ENCODE measurements around the gene DUOXA2. TPM values are rescaled to one million over a fixed set of nuclear protein-coding genes. Genes with fewer than 3 reads are reported as not detected.
"Not testable (repeated sequence)": the region's sequence is repeated elsewhere in the genome, so short reads cannot be mapped to it uniquely, and the experiment has no call there.

Gene DUOXA2
- polyA plus RNA-seq (2011; rRNA removed) (not detected in 2 replicates), polyA minus RNA-seq (2011; rRNA and poly(A)+ RNA removed) (not detected in 2 replicates)

GRCh38 chr15:45114076-45114750, at the start of gene DUOXA2, which contains the start of gene DUOX2:
DUOXA2 (plus strand) TSS chr15:45114326; CDS start chr15:45114606, 280 bp downstream.
DUOX2 (minus strand) TSS chr15:45114172; CDS start chr15:45113411, 761 bp downstream.
- peaks cover 60% of the 10 kb centered on the region for H3K27me3 ChIP-seq (ENCODE audit: control insufficient read depth, insufficient read depth, low read length)
- ChIA-PET POLR2A (no interaction called here), CTCF (interaction anchor here (0.6 to 1.6 kb wide), 2 partner anchors 12 to 92 kb away, joined by 4 to 10 read pairs; no protein-coding TSS in a partner anchor)
- DNase-seq (ENCODE audit: low read depth): no peak
- H3K36me3 ChIP-seq (ENCODE audit: control insufficient read depth, insufficient read depth, low read length): no peaks in the 10 kb centered on the region
- H3K4me3 ChIP-seq (ENCODE audit: low read depth, low read length): no peak within 1 kb of the TSS
- no peak for TF ChIP-seq CTCF (IDR thresholded peaks at IDR 0.05; ENCODE audit: insufficient read depth, low read depth, low read length)

GRCh38 chr15:45064386-45064785, 49.7 kb upstream of the DUOXA2 start:
- ChIA-PET POLR2A (no interaction called here), CTCF (interaction anchor here (1.5 kb wide), 1 partner anchor 54 kb away, joined by 5 read pairs; no protein-coding TSS in a partner anchor)
- Histone ChIP-seq H3K27me3 (ENCODE audit: control insufficient read depth, insufficient read depth, low read length) (no peaks in the 10 kb centered on the region), H3K36me3 (ENCODE audit: control insufficient read depth, insufficient read depth, low read length) (no peaks in the 10 kb centered on the region), H3K4me3 (ENCODE audit: low read depth, low read length) (no peak overlapping the region)
- no peak for TF ChIP-seq CTCF (IDR thresholded peaks at IDR 0.05; ENCODE audit: insufficient read depth, low read depth, low read length)
- no peak for DNase-seq (ENCODE audit: low read depth)

GRCh38 chr15:45069942-45070360, 44.2 kb upstream of the DUOXA2 start:
- CTCF ChIA-PET: interaction anchor here (1.2 kb wide), 1 partner anchor 48 kb away, joined by 3 read pairs; no protein-coding TSS in a partner anchor
- H3K36me3 ChIP-seq (ENCODE audit: control insufficient read depth, insufficient read depth, low read length); POLR2A ChIA-PET; H3K27me3 ChIP-seq (ENCODE audit: control insufficient read depth, insufficient read depth, low read length); H3K4me3 ChIP-seq (ENCODE audit: low read depth, low read length); DNase-seq (ENCODE audit: low read depth): not testable (repeated sequence)

GRCh38 chr15:45073602-45074001, 40.5 kb upstream of the DUOXA2 start:
- H3K27me3 ChIP-seq (ENCODE audit: control insufficient read depth, insufficient read depth, low read length); H3K4me3 ChIP-seq (ENCODE audit: low read depth, low read length); H3K36me3 ChIP-seq (ENCODE audit: control insufficient read depth, insufficient read depth, low read length); CTCF ChIA-PET; POLR2A ChIA-PET; DNase-seq (ENCODE audit: low read depth): not testable (repeated sequence)

GRCh38 chr15:45075440-45076320, 38.4 kb upstream of the DUOXA2 start:
- DNase-seq (ENCODE audit: low read depth); H3K36me3 ChIP-seq (ENCODE audit: control insufficient read depth, insufficient read depth, low read length); H3K27me3 ChIP-seq (ENCODE audit: control insufficient read depth, insufficient read depth, low read length); POLR2A ChIA-PET; H3K4me3 ChIP-seq (ENCODE audit: low read depth, low read length); CTCF ChIA-PET: not testable (repeated sequence)

- DNase-seq (ENCODE audit: low read depth); H3K4me3 ChIP-seq (ENCODE audit: low read depth, low read length); H3K36me3 ChIP-seq (ENCODE audit: control insufficient read depth, insufficient read depth, low read length); H3K27me3 ChIP-seq (ENCODE audit: control insufficient read depth, insufficient read depth, low read length); POLR2A ChIA-PET: not testable (repeated sequence)
- CTCF ChIA-PET: interaction anchor here (2.4 kb wide), 1 partner anchor 41 kb away, joined by 8 read pairs; no protein-coding TSS in a partner anchor
Measured at GRCh38 chr15:45077391-45077790, 36.7 kb upstream of the DUOXA2 start.

- H3K4me3 ChIP-seq (ENCODE audit: low read depth, low read length); H3K27me3 ChIP-seq (ENCODE audit: control insufficient read depth, insufficient read depth, low read length); POLR2A ChIA-PET; DNase-seq (ENCODE audit: low read depth); H3K36me3 ChIP-seq (ENCODE audit: control insufficient read depth, insufficient read depth, low read length): not testable (repeated sequence)
- CTCF ChIA-PET: interaction anchor here (2.4 kb wide), 1 partner anchor 39 kb away, joined by 8 read pairs; no protein-coding TSS in a partner anchor
Measured at GRCh38 chr15:45079201-45079600, 34.9 kb upstream of the DUOXA2 start.

GRCh38 chr15:45079628-45080246, 34.4 kb upstream of the DUOXA2 start:
- H3K36me3 ChIP-seq (ENCODE audit: control insufficient read depth, insufficient read depth, low read length); DNase-seq (ENCODE audit: low read depth); H3K4me3 ChIP-seq (ENCODE audit: low read depth, low read length); POLR2A ChIA-PET; H3K27me3 ChIP-seq (ENCODE audit: control insufficient read depth, insufficient read depth, low read length): not testable (repeated sequence)
- CTCF ChIA-PET: interaction anchor here (2.4 kb wide), 1 partner anchor 39 kb away, joined by 8 read pairs; no protein-coding TSS in a partner anchor

GRCh38 chr15:45080593-45080992, 33.5 kb upstream of the DUOXA2 start:
- DNase-seq (ENCODE audit: low read depth); POLR2A ChIA-PET; H3K36me3 ChIP-seq (ENCODE audit: control insufficient read depth, insufficient read depth, low read length); H3K4me3 ChIP-seq (ENCODE audit: low read depth, low read length); H3K27me3 ChIP-seq (ENCODE audit: control insufficient read depth, insufficient read depth, low read length): not testable (repeated sequence)
- CTCF ChIA-PET: interaction anchor here (0.9 kb wide), 1 partner anchor 38 kb away, joined by 4 read pairs; no protein-coding TSS in a partner anchor

GRCh38 chr15:45082412-45082811, 31.7 kb upstream of the DUOXA2 start:
- DNase-seq (ENCODE audit: low read depth); H3K27me3 ChIP-seq (ENCODE audit: control insufficient read depth, insufficient read depth, low read length); H3K36me3 ChIP-seq (ENCODE audit: control insufficient read depth, insufficient read depth, low read length); CTCF ChIA-PET; POLR2A ChIA-PET; H3K4me3 ChIP-seq (ENCODE audit: low read depth, low read length): not testable (repeated sequence)
